CD4-positive, alpha-beta memory T cell (primary cell): ENCODE data around the gene ACSL3. TPM values are rescaled to one million over a fixed set of nuclear protein-coding genes. Genes with fewer than 3 reads are reported as not detected.

Source experiments
- CTCF ChIA-PET: fragments of 350-600 bp; sonication (Branson Sonifier 250); formaldehyde crosslinking; loops from one replicate; lab custom pipeline; 2021; ENCODE audit warnings: inconsistent platforms; ENCODE audit not compliant: partially characterized antibody; lab: Charles Lee
- POLR2A ChIA-PET: fragments of 350-600 bp; sonication (Branson Sonifier 250); formaldehyde crosslinking; loops from one replicate; lab custom pipeline; 2021; ENCODE audit not compliant: partially characterized antibody; lab: Charles Lee
- DNase-seq, 5 donors: peaks; one replicate each; pipeline versions ENCODE4 v3.0.0 to v3.0.0-alpha.2; 2020 to 2022; ENCODE audit warnings: mixed read lengths in 1 of 5
- H3K27ac ChIP-seq: one replicate; pipeline ENCODE4 v1.7.0; 2013; ENCODE audit warnings: low read depth, low read length
- H3K27me3 ChIP-seq: 2 replicates; pipeline ENCODE4 v1.7.0; 2013; ENCODE audit warnings: mild to moderate bottlenecking, low read length, moderate library complexity; ENCODE audit not compliant: insufficient read depth
- H3K36me3 ChIP-seq: 2 replicates; pipeline ENCODE4 v1.7.0; 2013; ENCODE audit warnings: mild to moderate bottlenecking, low read length, moderate library complexity; ENCODE audit not compliant: insufficient read depth
- H3K4me1 ChIP-seq: 2 replicates; pipeline ENCODE4 v1.7.0; 2013; ENCODE audit warnings: mild to moderate bottlenecking, low read length, moderate library complexity; ENCODE audit not compliant: insufficient read depth
- H3K4me3 ChIP-seq, 2 donors: one replicate each; pipeline ENCODE4 v1.7.0; 2013; ENCODE audit warnings: low read length in 2 of 2, mild to moderate bottlenecking in 1 of 2
- H3K9me3 ChIP-seq, 2 donors: one replicate each; pipeline ENCODE4 v1.7.0; 2013; ENCODE audit warnings: low read length in 2 of 2, control low read depth in 1 of 2; ENCODE audit not compliant: control insufficient read depth in 1 of 2
- H3K27ac Mint-ChIP-seq, 7 donors: one replicate each; pipeline ENCODE4 v1.8.0; 2020 to 2021; ENCODE audit warnings: mixed read lengths in 7 of 7, mild to moderate bottlenecking in 6 of 7, inconsistent platforms in 3 of 7, moderate library complexity in 3 of 7
- H3K27me3 Mint-ChIP-seq, 2 donors: one replicate each; pipeline ENCODE4 v1.8.0; 2020 to 2021; ENCODE audit warnings: mixed read lengths in 2 of 2
- H3K36me3 Mint-ChIP-seq, 2 donors: one replicate each; pipeline ENCODE4 v1.8.0; 2020 to 2021; ENCODE audit warnings: mixed read lengths in 2 of 2, inconsistent platforms in 1 of 2, mild to moderate bottlenecking in 1 of 2
- H3K4me1 Mint-ChIP-seq, 4 donors: one replicate each; pipeline ENCODE4 v1.8.0; 2020 to 2021; ENCODE audit warnings: mixed read lengths in 4 of 4, mild to moderate bottlenecking in 1 of 4
- H3K4me3 Mint-ChIP-seq, 8 donors: one replicate each; pipeline ENCODE4 v1.8.0; 2020 to 2021; ENCODE audit warnings: mixed read lengths in 8 of 8, mild to moderate bottlenecking in 7 of 8, moderate library complexity in 6 of 8, inconsistent platforms in 3 of 8
- H3K9me3 Mint-ChIP-seq, 8 donors: one replicate each; pipeline ENCODE4 v1.8.0; 2020 to 2021; ENCODE audit warnings: mixed read lengths in 8 of 8, mild to moderate bottlenecking in 5 of 8, inconsistent platforms in 3 of 8, moderate library complexity in 1 of 8
- intact Hi-C: fragments of 100-400 bp; cut with micrococcal nuclease; formaldehyde crosslinking; loops from one replicate; pipeline ENCODE4 v1.15.1; 2023
- polyA plus RNA-seq, 2 donors: library from polyadenylated mRNA; unstranded; fragments of 300-500 nt; fragmentation: Illumina TruSeq; gene quantifications; one replicate each; pipeline ENCODE4 v1.2.3, GENCODE V29; 2021
- total RNA-seq, 2 experiments: library from RNA; stranded (reverse); gene quantifications; one replicate each; pipeline ENCODE4 v1.2.3, GENCODE V29; 2021

The ACSL3 gene
- total and polyA plus RNA-seq, 4 experiments from 2014 or later: 24.8 to 30.9 (median 25.8) TPM

DNA sequence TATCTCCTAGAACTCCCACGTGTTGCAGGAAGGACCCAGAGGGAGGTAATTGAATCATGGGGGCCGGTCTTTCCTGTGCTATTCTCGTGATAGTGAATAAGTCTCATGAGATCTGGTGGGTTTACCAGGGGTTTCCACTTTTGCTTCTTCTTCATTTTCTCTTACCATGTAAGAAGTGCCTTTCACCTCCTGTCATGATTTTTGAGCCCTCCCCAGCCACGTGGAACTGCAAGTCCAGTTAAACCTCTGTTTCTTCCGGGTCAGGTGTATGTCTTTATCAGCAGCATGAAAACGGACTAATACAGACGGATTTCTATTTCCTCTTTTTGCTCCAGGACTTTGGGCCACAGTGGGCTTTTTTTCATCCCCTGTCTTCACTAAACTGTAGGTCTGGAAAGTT lies 102.8 kb downstream of the ACSL3 start:
- no peaks in the 10 kb centered on the region for H3K4me1 ChIP-seq
- no peak overlapping the region for H3K4me3 ChIP-seq
- H3K9me3 ChIP-seq: no peaks in the 10 kb centered on the region
- H3K36me3 ChIP-seq: no peaks in the 10 kb centered on the region
- no peaks in the 10 kb centered on the region for H3K9me3 Mint-ChIP-seq
- no peaks in the 10 kb centered on the region for H3K4me1 Mint-ChIP-seq
- H3K27me3 Mint-ChIP-seq: peaks cover 14% of the 10 kb centered on the region in 2 donors
- no peak overlapping the region for H3K4me3 Mint-ChIP-seq
- intact Hi-C loops: no loop called here
- H3K27me3 ChIP-seq: no peaks in the 10 kb centered on the region
- POLR2A ChIA-PET: no interaction called here
- H3K36me3 Mint-ChIP-seq: no peaks in the 10 kb centered on the region
- no peak overlapping the region for H3K27ac Mint-ChIP-seq
- no peak overlapping the region for H3K27ac ChIP-seq
- no peak for DNase-seq
- CTCF ChIA-PET: no interaction called here

DNA sequence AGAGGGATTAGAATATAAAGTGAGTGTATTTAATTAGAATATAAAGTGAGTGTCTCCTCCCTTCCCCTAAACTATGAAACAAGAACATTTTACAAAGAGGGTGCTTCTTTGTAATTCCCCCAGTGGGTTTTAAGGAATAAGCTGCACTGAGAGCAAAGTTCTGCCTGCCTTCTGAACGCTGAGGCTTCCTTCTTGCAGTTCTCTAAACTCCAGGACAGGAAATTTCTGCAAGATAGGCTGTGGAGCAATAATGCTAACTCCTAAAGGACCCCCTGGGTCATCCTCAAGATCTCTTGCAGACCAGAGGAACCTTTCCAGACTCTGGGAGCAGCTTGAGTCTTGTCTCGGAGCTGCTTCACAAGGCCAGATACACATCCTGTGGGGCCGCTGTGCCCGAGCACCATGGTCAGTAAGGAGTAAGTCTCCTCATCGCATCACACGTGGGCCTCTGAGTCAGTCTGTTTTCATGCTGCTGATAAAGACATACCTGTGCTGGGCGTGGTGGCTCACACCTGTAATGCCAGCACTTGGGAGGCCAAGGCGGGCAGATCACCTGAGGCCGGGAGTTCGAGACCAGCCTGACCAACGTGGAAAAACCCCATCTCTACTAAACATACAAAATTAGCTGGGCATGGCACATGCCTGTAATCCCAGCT lies 103.7 kb downstream of the ACSL3 start:
- Histone ChIP-seq H3K27me3 (no peaks in the 10 kb centered on the region), H3K9me3 (no peaks in the 10 kb centered on the region), H3K4me3 (no peak overlapping the region), H3K4me1 (no peaks in the 10 kb centered on the region), H3K27ac (no peak overlapping the region), H3K36me3 (no peaks in the 10 kb centered on the region)
- intact Hi-C loops: no loop called here
- ChIA-PET CTCF (interaction anchor here (0.6 kb wide), 1 partner anchor 8 kb away, joined by 3 read pairs; no protein-coding TSS in a partner anchor), POLR2A (no interaction called here)
- Mint-ChIP-seq H3K9me3 (no peaks in the 10 kb centered on the region), H3K36me3 (no peaks in the 10 kb centered on the region), H3K4me3 (no peak overlapping the region), H3K4me1 (no peaks in the 10 kb centered on the region), H3K27ac (no peak overlapping the region), H3K27me3 (peaks cover 10 to 14% of the 10 kb centered on the region in 2 donors)
- no peak for DNase-seq

DNA sequence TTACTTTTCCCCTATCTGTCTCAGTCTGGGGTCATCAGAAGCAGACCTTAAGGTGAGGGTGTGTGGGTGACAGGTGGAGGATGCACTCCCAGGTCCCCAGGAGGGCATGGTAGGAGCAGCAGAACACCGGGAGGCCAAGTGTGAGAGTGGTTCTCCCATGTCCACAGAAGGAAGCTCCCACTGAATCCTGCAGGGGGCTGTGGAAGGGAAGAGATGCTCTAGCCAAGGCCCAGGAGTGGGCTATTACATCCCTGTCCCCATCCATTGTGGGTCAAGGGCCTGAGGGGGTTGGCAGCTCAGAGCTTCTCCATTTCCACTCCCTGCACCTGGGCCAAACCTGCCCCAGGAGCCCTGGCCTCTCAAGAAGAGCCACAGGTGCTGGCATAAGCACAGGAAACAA lies 104.7 kb downstream of the ACSL3 start:
- H3K4me3 Mint-ChIP-seq: no peak overlapping the region
- ChIA-PET POLR2A (no interaction called here), CTCF (no interaction called here)
- no peak for DNase-seq
- Histone ChIP-seq H3K4me1 (no peaks in the 10 kb centered on the region), H3K27ac (no peak overlapping the region), H3K9me3 (no peaks in the 10 kb centered on the region), H3K27me3 (no peaks in the 10 kb centered on the region), H3K36me3 (no peaks in the 10 kb centered on the region), H3K4me3 (no peak overlapping the region)
- peaks cover 6 to 11% of the 10 kb centered on the region in 2 donors for H3K27me3 Mint-ChIP-seq
- H3K27ac Mint-ChIP-seq: no peak overlapping the region
- no peaks in the 10 kb centered on the region for H3K36me3 Mint-ChIP-seq
- no peaks in the 10 kb centered on the region for H3K9me3 Mint-ChIP-seq
- intact Hi-C loops: no loop called here
- H3K4me1 Mint-ChIP-seq: no peaks in the 10 kb centered on the region

DNA sequence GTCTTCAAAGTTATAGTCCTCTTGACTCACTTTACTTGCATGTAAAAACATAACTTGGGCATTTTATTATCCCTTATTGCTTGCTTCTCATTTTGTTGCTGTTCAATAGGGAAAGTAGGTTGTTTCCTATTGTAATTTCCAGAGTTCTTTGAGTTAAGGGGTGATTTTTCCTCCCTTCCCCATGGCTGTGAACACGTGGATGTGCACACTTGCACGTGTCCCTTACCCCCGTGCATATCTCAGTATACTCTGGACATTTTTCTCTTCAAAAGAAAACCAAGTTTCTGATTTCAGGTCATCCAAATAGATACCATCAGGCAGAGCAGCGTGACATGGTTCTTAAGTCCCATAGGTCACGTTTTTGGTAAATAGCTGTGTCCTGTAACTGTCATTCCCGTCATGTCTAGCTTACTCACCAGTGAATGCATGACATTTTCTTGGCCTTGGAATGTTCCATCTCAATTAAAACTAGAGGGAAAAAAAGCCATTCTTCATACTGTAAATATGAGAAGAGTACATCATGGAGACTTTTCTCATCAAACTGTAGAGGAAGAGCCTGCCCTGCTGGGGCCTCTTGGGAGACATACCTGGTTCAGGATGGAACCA lies 107.8 kb downstream of the ACSL3 start:
- H3K27me3 Mint-ChIP-seq: peaks cover 2% of the 10 kb centered on the region in 2 donors
- H3K27ac ChIP-seq: no peak overlapping the region
- no peaks in the 10 kb centered on the region for H3K36me3 ChIP-seq
- POLR2A ChIA-PET: no interaction called here
- H3K27ac Mint-ChIP-seq: no peak overlapping the region
- H3K36me3 Mint-ChIP-seq: no peaks in the 10 kb centered on the region
- intact Hi-C loops: no loop called here
- CTCF ChIA-PET: no interaction called here
- H3K27me3 ChIP-seq: no peaks in the 10 kb centered on the region
- H3K4me3 ChIP-seq: no peak overlapping the region
- no peaks in the 10 kb centered on the region for H3K4me1 ChIP-seq
- no peak overlapping the region for H3K4me3 Mint-ChIP-seq
- H3K4me1 Mint-ChIP-seq: no peaks in the 10 kb centered on the region
- DNase-seq: no peak
- no peaks in the 10 kb centered on the region for H3K9me3 Mint-ChIP-seq
- H3K9me3 ChIP-seq: no peaks in the 10 kb centered on the region

DNA sequence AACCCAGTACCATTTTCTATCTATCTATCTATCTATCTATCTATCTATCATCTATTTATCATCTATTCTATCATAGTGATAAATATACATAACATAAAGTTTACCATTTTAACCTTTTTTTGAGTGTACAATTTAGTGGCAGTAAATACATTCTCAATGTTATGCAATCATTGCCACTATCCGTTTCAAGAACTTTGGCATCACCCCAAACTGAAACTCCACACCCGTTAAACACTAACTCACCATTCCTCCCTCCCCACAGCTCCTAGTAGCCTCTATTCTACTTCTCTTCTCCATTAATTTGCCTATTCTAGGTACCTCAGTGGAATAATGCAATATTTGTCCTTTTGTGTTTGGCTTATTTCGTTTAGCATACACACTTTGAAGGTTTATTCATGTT lies 108.7 kb downstream of the ACSL3 start:
- ChIA-PET CTCF (no interaction called here), POLR2A (no interaction called here)
- H3K9me3 ChIP-seq: no peaks in the 10 kb centered on the region
- H3K36me3 ChIP-seq: no peaks in the 10 kb centered on the region
- no peaks in the 10 kb centered on the region for H3K36me3 Mint-ChIP-seq
- H3K27ac ChIP-seq: no peak overlapping the region
- no peak overlapping the region for H3K4me3 Mint-ChIP-seq
- no peak overlapping the region for H3K27ac Mint-ChIP-seq
- no peaks in the 10 kb centered on the region for H3K27me3 ChIP-seq
- no peaks in the 10 kb centered on the region for H3K9me3 Mint-ChIP-seq
- intact Hi-C loops: no loop called here
- H3K4me3 ChIP-seq: no peak overlapping the region
- H3K27me3 Mint-ChIP-seq: peaks cover 2% of the 10 kb centered on the region in 2 donors
- no peaks in the 10 kb centered on the region for H3K4me1 Mint-ChIP-seq
- no peak for DNase-seq
- no peaks in the 10 kb centered on the region for H3K4me1 ChIP-seq

DNA sequence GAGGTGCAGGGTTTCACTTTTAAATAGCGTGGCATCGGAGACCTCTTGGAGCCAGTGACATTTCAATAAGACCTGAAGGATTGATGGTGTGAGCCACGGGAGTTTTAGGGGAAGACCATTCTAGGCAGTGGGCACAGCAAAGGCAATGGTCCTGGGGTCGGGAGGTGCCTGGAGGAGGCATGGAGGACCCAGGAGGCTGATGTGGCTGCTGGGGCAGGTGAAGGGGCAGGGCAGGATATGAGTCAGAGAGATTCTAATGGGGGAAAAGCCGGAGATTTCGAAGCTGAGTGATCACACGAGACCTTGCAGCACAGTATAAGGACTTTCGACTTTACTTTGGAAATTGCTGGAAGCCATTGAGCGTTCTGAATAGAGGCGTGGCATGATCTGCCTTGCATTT lies 111.6 kb downstream of the ACSL3 start:
- intact Hi-C loops: no loop called here

DNA sequence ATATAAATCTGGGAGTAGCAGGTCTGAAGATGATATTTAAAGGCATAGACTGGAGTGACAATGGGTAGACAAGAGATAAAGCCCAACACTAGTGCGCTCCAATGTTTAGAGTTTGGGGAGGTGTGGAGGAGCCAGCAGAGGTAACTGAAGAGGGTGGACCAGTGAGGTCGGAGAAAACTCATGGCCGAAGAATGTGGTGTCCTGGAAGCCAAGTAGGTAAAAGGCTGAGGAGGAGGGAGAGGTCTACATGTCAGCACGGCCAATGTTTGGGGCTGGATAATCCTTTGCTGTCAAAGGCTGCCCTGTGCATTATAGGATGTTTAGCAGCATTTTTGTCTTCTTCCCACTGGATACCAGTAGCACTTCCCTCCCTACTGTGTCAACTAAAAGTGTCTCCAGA lies 112.4 kb downstream of the ACSL3 start:
- peaks cover 4 to 12% of the 10 kb centered on the region in 2 donors for H3K27me3 Mint-ChIP-seq
- POLR2A ChIA-PET: no interaction called here
- CTCF ChIA-PET: no interaction called here

More for the DNA sequence above, 111.6 kb downstream of the ACSL3 start:
- no peaks in the 10 kb centered on the region for H3K36me3 ChIP-seq
- H3K4me3 ChIP-seq: no peak overlapping the region
- H3K9me3 ChIP-seq: no peaks in the 10 kb centered on the region
- CTCF ChIA-PET: interaction anchor here (0.7 to 1.6 kb wide), 14 partner anchors 8 to 1312 kb away, joined by 3 to 9 read pairs (median 4); no protein-coding TSS in a partner anchor
- no peak overlapping the region for H3K4me3 Mint-ChIP-seq
- no peaks in the 10 kb centered on the region for H3K4me1 Mint-ChIP-seq
- H3K9me3 Mint-ChIP-seq: no peaks in the 10 kb centered on the region
- no peaks in the 10 kb centered on the region for H3K36me3 Mint-ChIP-seq
- H3K27me3 Mint-ChIP-seq: peaks cover 4 to 12% of the 10 kb centered on the region in 2 donors
- no peaks in the 10 kb centered on the region for H3K27me3 ChIP-seq
- POLR2A ChIA-PET: no interaction called here
- no peaks in the 10 kb centered on the region for H3K4me1 ChIP-seq
- no peak for DNase-seq
- H3K27ac Mint-ChIP-seq: no peak overlapping the region
- no peak overlapping the region for H3K27ac ChIP-seq

More for the DNA sequence above, 112.4 kb downstream of the ACSL3 start:
- intact Hi-C loops: no loop called here
- no peaks in the 10 kb centered on the region for H3K9me3 Mint-ChIP-seq
- Histone ChIP-seq H3K27ac (no peak overlapping the region), H3K4me3 (no peak overlapping the region), H3K27me3 (no peaks in the 10 kb centered on the region), H3K36me3 (no peaks in the 10 kb centered on the region), H3K4me1 (no peaks in the 10 kb centered on the region), H3K9me3 (no peaks in the 10 kb centered on the region)
- no peak overlapping the region for H3K27ac Mint-ChIP-seq
- H3K4me1 Mint-ChIP-seq: no peaks in the 10 kb centered on the region
- DNase-seq: no peak
- H3K36me3 Mint-ChIP-seq: no peaks in the 10 kb centered on the region
- no peak overlapping the region for H3K4me3 Mint-ChIP-seq
